Gastroesophageal sphincter (tissue), 4 donors: ENCODE data around the gene PPARA. TPM values are rescaled to one million over a fixed set of nuclear protein-coding genes. Genes with fewer than 3 reads are reported as not detected.
A peak's percentile ranks its signal among the peaks of the same experiment; 100 is the strongest.

ENCODE experiments used
- ATAC-seq: fragments of 150-250 bp; one replicate; pipeline ENCODE4 v1.9.1; 2016; ENCODE audit warnings: mild to moderate bottlenecking, moderate library complexity
- H3K27ac ChIP-seq, 4 donors: fragments of 200-600 bp; sonication (generic) in 3 of 4; 1 replicate in 3 of 4; 2 replicates in 1 of 4; pipeline ENCODE4 v1.5.1; 2016 to 2019
- H3K27me3 ChIP-seq: fragments of 200-600 bp; sonication (generic); one replicate; pipeline ENCODE4 v1.5.1; 2019
- H3K36me3 ChIP-seq, 2 donors: fragments of 200-600 bp; sonication (generic); one replicate each; pipeline ENCODE4 v1.5.1; 2019; ENCODE audit warnings: control low read depth in 1 of 2
- H3K4me1 ChIP-seq, 3 donors: fragments of 200-600 bp; sonication (generic); 1 replicate in 2 of 3; 2 replicates in 1 of 3; pipeline ENCODE4 v1.5.1; 2016 to 2019; ENCODE audit warnings: control low read depth in 2 of 3
- H3K4me3 ChIP-seq, 2 donors: fragments of 200-600 bp; sonication (generic); one replicate each; pipeline ENCODE4 v1.5.1; 2019; ENCODE audit warnings: mild to moderate bottlenecking in 1 of 2, moderate library complexity in 1 of 2
- H3K9me3 ChIP-seq, 3 donors: fragments of 200-600 bp; sonication (generic); one replicate each; pipeline ENCODE4 v1.5.1; 2017 to 2019; ENCODE audit warnings: control low read depth in 2 of 3
- EP300 ChIP-seq: sonication (generic); formaldehyde crosslinking; IDR thresholded peaks from one replicate; pipeline ENCODE4 v1.6.1; 2017; ENCODE audit warnings: antibody characterized with exemption, mild to moderate bottlenecking
- POLR2A ChIP-seq, 2 donors: fragments of 450-650 bp; IDR thresholded peaks; one replicate each; pipeline ENCODE4 v1.6.1; 2017; ENCODE audit warnings: antibody characterized with exemption in 2 of 2, mild to moderate bottlenecking in 2 of 2, moderate library complexity in 1 of 2
- POLR2AphosphoS5 ChIP-seq: sonication (generic); formaldehyde crosslinking; IDR thresholded peaks from one replicate; pipeline ENCODE4 v1.6.1; 2017; ENCODE audit warnings: antibody characterized with exemption
- WGBS, 2 donors: methylation state at CpG; one replicate each; pipeline ENCODE4 v1.1.5; 2018; ENCODE audit warnings: low coverage in 1 of 2; 5-methylcytosine and 5-hydroxymethylcytosine counted together
- total RNA-seq, 4 donors: library from RNA; depleted of rRNA; stranded (reverse); fragments of >200 nt; gene quantifications; one replicate each; pipeline ENCODE4 v1.1.0, GENCODE V29; 2016
- TF ChIP-seq, protein P1 (sequence below), 4 experiments: fragments of 200-600 bp in 2 of 4; fragments of 450-650 bp in 2 of 4; sonication (generic) in 1 of 4; IDR thresholded peaks; one replicate each; pipeline ENCODE4 v1.5.1; 2017 to 2019; ENCODE audit warnings: antibody characterized with exemption in 4 of 4, mild to moderate bottlenecking in 2 of 4, moderate library complexity in 2 of 4

The PPARA gene
- total RNA-seq, 4 donors from 2014 or later: 19.5 to 28.5 (median 26.9) TPM

- Histone ChIP-seq H3K27me3 (no peaks in the 10 kb centered on the region), H3K4me3 (no peak overlapping the region), H3K27ac (peak overlapping the region in 3 of 4 donors; percentile 75 to 97 (median 80)), H3K4me1 (peaks cover 0 to 72% (median 30%) of the 10 kb centered on the region in 3 donors), H3K36me3 (peaks cover 0 to 17% of the 10 kb centered on the region in 2 donors), H3K9me3 (no peaks in the 10 kb centered on the region)
- no CpG with 5 or more reads among the region's 10 CpGs for WGBS, 2 donors
- ATAC-seq: no peak
- TF ChIP-seq EP300: no peak
- no peak for TF ChIP-seq POLR2AphosphoS5
- TF ChIP-seq POLR2A (IDR thresholded peaks at IDR 0.05): no peak
- TF ChIP-seq, protein P1, sequence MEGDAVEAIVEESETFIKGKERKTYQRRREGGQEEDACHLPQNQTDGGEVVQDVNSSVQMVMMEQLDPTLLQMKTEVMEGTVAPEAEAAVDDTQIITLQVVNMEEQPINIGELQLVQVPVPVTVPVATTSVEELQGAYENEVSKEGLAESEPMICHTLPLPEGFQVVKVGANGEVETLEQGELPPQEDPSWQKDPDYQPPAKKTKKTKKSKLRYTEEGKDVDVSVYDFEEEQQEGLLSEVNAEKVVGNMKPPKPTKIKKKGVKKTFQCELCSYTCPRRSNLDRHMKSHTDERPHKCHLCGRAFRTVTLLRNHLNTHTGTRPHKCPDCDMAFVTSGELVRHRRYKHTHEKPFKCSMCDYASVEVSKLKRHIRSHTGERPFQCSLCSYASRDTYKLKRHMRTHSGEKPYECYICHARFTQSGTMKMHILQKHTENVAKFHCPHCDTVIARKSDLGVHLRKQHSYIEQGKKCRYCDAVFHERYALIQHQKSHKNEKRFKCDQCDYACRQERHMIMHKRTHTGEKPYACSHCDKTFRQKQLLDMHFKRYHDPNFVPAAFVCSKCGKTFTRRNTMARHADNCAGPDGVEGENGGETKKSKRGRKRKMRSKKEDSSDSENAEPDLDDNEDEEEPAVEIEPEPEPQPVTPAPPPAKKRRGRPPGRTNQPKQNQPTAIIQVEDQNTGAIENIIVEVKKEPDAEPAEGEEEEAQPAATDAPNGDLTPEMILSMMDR (IDR thresholded peaks at IDR 0.05): no peak
Observed at GRCh38 chr22:46117206-46118199, 32.8 kb upstream of the PPARA start.

DNA sequence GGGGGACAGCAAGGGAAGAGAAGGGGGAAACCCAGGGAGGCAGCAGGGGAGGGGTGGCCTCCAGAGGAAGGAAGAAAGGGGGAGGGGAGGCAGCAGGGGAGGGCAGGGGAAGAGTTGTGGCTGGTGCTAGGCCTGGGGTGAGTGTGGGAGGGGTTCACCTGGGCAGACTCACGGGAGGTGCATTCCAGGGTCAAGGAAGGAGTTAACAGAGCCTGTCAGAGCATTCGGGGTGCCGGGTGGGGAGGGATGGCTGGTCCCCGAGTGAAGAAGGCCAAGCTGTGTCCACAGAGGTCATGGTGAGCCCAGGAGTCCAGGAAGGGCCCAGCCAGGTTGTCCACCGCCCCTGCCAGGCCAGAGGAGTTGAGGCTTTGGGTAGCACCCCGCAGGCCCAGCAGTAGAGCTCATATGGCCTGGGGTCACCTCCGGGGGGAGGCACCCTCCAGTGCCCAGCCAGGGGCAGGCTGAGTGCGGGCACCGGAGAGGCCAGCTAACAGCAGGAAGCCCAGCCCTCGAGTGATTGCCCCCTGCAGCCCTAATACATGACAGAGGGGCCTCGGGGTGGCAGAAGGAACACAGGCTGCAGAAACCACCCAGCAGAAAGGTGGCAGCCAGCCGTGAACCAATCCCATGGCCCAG is 31.1 kb upstream of the PPARA start:
- 47 to 55% methylated on average over 4 to 6 of the region's 12 CpGs for whole genome bisulfite sequencing, 2 donors

DNA sequence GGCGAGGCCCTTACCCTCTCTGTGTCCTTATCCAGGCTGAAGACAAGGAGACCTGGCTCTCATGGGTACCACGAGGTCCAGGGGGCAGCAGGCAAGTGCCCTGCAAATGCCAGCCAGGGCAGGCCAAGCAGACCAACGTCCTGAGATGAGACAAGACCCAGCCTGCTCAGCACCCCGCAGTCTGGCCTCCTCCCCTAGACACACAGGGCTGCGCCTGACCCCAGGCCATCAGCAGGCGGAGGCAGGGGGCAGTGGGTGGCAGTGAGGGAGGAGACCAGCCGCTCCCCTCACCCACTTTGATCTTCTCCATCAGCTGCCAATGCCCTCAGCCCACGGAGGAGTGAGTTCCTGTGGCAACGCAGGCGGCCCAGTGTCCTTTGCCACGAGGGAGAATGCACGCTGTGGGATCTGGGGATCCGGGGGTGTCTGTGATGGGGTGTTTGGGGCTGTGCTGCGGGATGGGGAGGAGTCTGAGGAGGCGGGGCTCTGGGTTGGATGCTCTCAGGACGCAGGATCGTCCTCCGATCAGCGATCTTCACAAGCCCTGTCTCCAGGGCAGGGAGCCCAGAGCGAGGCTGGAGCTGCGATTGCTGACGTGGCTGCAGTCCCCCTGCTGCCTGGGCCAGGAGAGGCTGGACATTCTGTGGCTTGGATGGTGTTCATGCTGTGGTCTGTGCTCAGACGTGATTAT is 30.5 kb upstream of the PPARA start:
- no peak for ATAC-seq
- Histone ChIP-seq H3K4me1 (peaks cover 0 to 52% (median 18%) of the 10 kb centered on the region in 3 donors), H3K4me3 (no peak overlapping the region), H3K9me3 (no peaks in the 10 kb centered on the region), H3K27me3 (no peaks in the 10 kb centered on the region), H3K27ac (peak overlapping the region in 2 of 4 donors; percentile 14 to 43), H3K36me3 (no peaks in the 10 kb centered on the region)
- WGBS, 2 donors: no CpG with 5 or more reads among the region's 23 CpGs
- TF ChIP-seq POLR2A (IDR thresholded peaks at IDR 0.05): no peak
- no peak for TF ChIP-seq EP300
- TF ChIP-seq, protein P1 (IDR thresholded peaks at IDR 0.05): peak in 1 of 4 experiments; percentile 13
- TF ChIP-seq POLR2AphosphoS5: no peak

More for the DNA sequence above, 31.1 kb upstream of the PPARA start:
- peaks cover 0 to under 1% of the 10 kb centered on the region in 2 donors for H3K36me3 ChIP-seq
- peak overlapping the region in 2 of 4 donors; percentile 14 to 43 for H3K27ac ChIP-seq
- H3K9me3 ChIP-seq: no peaks in the 10 kb centered on the region
- no peaks in the 10 kb centered on the region for H3K27me3 ChIP-seq
- peaks cover 0 to 59% (median 19%) of the 10 kb centered on the region in 3 donors for H3K4me1 ChIP-seq
- no peak overlapping the region for H3K4me3 ChIP-seq
- no peak for ATAC-seq
- no peak for TF ChIP-seq EP300

GRCh38 chr22:46120420-46120737 is 29.9 kb upstream of the PPARA start:
- ATAC-seq: no peak
- H3K27ac ChIP-seq: peak overlapping the region in 2 of 4 donors; percentile 14 to 43
- no peak overlapping the region for H3K4me3 ChIP-seq
- no peaks in the 10 kb centered on the region for H3K9me3 ChIP-seq
- H3K36me3 ChIP-seq: no peaks in the 10 kb centered on the region
- WGBS, 2 donors: no CpG with 5 or more reads among the region's 7 CpGs
- TF ChIP-seq POLR2AphosphoS5 (no peak), EP300 (no peak), POLR2A (IDR thresholded peaks at IDR 0.05) (no peak)
- TF ChIP-seq, protein P1 (IDR thresholded peaks at IDR 0.05): no peak
- H3K4me1 ChIP-seq: peaks cover 0 to 47% (median 18%) of the 10 kb centered on the region in 3 donors
- no peaks in the 10 kb centered on the region for H3K27me3 ChIP-seq

DNA sequence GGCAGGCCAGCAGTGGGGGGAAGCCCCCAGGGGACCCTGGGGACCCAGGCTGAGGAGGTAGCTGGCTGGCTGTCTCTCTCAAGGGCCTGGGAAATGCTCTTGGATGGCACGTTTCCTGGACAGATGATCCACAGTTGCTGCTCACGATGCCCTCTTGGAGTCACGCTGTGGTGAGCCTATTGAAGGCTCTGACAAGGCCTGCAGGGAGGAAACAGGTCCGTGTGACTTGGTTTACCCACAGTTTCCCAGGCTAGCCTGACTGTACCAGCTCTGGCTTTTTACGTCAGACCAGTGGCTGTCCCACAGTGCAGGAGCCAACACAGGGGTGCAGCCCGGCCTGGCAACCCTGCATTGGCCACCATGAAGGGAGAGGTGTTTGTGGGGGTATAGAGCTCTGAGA is 29.2 kb upstream of the PPARA start:
- H3K4me3 ChIP-seq: no peak overlapping the region
- H3K9me3 ChIP-seq: no peaks in the 10 kb centered on the region
- WGBS, 2 donors: no CpG with 5 or more reads among the region's 6 CpGs
- ATAC-seq: no peak
- H3K27ac ChIP-seq: no peak overlapping the region
- H3K4me1 ChIP-seq: peaks cover 0 to 40% (median 14%) of the 10 kb centered on the region in 3 donors
- no peaks in the 10 kb centered on the region for H3K27me3 ChIP-seq
- H3K36me3 ChIP-seq: no peaks in the 10 kb centered on the region
- TF ChIP-seq POLR2A (IDR thresholded peaks at IDR 0.05) (no peak), POLR2AphosphoS5 (no peak), EP300 (no peak)
- TF ChIP-seq, protein P1 (IDR thresholded peaks at IDR 0.05): no peak
